ENCODE measurements around the gene TBC1D32.
"Not testable (repeated sequence)": the region's sequence is repeated elsewhere in the genome, so short reads cannot be mapped to it uniquely, and the experiment has no call there.

The TBC1D32 gene

DNA sequence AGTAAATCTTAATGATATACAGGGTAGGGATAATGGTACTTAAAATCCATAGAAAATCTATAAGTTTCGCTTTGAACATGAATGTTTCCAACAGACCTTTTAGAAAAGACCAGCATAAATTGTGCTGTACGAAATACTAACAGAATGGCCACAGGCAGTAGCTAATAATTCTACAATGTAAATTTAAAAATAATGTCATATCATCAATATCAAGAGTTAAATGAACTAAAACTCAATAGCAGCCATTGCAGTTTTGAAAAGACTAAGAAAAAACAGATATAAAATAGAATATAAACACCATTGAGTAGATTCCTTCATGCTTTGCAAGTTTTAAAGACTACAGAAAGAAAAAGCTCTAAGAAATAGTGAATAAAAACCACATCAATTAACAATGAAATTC lies 14.7 kb downstream of the TBC1D32 start:
- no peak for DNase-seq (ENCODE audit: low read depth)

DNA sequence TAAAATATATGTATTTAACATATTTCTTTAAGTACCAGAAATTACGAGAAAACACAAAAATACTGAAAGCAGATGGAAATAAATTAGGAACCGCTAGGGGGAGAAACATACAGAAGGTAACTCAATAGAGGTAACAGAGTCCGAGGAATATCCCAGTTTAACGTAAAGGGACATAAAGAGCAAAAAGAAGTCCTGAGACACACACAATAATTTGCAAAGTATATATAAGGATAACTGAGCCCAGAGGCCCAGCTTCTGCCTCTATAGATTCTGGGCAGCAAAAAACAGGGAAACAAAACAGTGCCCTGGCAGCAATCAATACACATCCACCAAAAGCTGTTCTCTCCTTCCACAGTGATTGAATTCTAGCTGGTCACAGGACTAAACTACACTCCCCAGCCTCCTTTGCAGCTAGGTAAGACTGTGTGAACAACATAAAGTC lies 15.1 kb downstream of the TBC1D32 start:
- DNase-seq (ENCODE audit: low read depth): no peak

DNA sequence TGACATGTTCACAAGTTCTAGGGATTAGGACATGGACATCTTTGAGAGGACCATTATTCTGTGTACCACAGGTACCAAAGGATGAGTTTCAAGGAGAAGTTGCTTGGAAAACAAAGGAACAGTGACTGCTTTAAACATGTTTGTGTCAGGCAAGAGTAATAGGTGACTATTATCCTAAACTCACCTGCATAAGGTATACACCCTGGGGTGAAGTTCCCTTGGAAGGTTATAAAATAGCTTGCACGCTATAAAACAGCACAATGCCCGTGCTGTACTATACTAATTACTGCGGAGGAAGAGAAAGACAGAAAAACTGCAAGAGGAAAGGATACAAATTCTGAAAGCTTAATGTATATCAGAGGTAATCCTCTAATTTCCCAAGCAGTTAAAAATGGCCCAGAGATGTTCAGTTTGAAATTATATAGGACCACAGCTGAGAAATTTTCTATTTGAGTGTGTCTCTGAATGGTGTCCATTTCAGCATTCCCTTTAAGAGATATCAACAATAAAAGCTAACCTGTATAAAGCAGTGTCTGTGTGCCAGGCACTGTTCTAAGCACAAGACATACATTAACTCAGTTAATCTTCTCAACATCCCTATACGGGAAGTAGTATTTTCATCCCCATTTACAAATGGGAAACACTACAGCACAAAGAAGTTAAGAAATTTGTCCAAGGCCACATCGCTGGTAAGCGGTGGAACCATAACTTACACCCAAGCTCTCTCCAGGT lies 19.7 kb downstream of the TBC1D32 start:
- no peak for DNase-seq (ENCODE audit: low read depth)

DNA sequence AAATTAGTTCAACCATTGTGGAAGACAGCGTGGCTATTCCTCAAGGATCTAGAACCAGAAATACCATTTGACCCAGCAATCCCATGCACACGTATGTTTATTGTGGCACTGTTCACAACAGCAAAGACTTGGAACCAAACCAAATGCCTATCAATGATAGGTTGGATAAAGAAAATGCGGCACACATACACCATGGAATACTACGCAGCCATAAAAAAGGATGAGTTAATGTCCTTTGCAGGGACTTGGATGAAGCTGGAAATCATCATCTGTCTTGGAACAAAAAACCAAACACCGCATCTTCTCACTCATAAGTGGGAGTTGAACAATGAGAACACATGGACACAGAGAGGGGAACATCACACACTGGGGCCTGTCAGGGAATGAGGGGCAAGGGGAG lies 22.5 kb downstream of the TBC1D32 start:
- DNase-seq (ENCODE audit: low read depth): not testable (repeated sequence)

DNA sequence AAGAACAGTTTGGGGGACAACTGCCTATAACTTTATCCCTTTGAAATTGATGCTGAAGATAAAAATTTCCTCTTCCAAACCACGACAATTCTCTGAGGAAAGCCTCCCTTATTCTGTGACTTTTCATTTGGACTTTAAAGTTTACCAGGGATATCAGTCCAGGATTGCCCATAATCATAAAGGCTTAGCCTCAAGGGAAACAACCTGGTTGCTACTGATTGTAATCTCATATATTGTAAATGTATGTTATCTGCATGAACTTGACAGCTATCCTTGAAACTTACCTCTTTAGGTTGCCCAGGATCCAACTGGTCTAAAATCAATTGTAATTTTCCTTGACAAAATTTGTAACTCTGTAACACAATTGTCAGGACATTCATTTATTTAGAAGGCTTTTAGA lies 23.8 kb downstream of the TBC1D32 start:
- DNase-seq (ENCODE audit: low read depth): no peak

DNA sequence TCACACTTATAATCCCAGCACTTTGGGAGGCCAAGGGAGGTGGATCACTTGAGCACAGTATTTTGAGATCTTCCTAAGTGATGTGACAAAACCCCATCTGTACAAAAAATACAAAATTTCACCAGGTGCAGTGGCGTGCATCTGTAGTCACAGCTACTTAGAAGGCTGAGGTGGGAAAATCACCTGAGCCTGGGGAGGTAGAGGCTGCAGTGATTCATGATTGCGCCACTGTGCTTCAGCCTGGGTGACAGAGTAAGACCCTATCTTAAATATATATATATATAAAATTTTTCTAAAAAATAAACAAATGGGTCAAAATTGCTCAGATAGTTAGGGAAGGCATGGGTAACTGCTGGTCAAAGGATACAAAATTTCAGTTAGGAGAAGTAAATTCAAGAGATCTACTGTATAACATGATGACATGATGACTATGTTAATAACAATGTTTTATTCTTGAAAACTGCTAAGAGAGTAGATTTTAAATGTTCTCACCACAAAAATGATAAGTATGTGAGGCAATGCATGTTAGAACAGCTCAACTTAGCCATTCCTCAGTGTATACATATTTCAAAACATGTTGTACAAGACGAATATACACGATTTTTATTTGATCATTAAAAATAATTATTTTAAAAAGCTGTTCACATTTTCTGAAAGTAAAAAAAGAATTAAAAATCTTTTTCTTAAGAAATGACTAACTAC lies 24.4 kb downstream of the TBC1D32 start:
- DNase-seq (ENCODE audit: low read depth): peak; percentile 18

DNA sequence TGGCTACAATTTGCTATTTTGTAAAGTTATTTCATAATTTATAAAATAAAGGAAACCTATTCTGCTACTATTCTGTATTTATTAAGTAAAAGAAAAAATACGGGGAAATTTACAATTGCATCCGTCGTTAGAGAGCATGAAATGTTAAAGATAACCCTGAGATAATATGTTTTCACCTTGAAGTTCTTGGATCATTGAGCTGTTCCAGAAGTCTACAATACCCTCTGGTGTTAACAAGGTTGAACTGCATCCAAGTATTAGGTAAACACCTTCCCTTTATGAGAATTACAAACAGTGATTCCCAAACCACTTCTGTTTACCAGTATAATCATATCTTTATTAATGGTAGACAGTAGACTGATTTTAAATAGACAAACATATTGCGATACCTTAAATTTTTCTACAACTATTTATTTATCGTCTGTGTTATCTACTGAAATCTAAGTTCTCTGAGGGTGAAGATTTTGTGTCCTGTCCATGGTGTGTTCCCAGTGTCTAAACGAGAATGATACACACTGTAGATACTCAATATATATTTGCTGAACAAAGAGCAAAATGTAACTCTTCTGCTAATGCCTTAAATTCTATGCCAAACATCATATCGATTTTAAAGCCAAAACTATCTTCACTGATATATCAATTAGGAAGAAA lies 28.2 kb downstream of the TBC1D32 start:
- no peak for DNase-seq (ENCODE audit: low read depth)

DNA sequence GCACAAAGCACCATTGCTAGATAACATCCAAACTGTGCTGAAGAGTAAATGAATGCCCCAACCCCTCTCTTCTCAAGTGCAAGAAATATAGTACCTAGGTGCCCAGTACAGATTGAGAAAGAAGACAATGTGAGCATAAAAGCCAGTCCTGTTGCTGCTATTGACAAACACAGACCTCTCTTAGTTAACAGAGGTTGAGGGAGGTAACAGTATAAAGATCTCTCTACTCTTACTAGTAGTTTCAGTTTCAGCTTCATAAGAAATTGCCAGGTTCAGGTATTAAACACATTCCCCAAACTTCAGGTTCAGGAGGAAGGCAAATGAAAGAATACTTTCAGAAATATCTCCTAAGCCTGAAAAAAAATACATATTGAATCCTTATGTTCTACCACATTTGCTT lies 31.4 kb downstream of the TBC1D32 start:
- DNase-seq (ENCODE audit: low read depth): no peak

DNA sequence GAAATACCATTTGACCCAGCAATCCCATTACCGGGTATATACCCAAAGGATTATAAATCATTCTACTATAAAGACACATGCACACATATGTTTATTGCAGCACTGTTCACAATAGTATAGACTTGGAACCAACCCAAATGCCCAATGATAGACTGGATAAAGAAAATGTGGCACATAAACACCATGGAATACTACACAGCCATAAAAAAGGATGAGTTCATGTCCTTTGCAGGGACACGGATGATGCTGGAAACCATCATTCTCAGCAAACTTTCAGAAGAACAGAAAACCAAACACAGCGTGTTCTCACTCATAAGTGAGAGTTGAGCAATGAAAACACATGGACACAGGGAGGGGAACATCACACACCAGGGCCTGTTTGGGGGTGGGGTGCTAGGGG lies 33.1 kb downstream of the TBC1D32 start:
- DNase-seq (ENCODE audit: low read depth): not testable (repeated sequence)

DNA sequence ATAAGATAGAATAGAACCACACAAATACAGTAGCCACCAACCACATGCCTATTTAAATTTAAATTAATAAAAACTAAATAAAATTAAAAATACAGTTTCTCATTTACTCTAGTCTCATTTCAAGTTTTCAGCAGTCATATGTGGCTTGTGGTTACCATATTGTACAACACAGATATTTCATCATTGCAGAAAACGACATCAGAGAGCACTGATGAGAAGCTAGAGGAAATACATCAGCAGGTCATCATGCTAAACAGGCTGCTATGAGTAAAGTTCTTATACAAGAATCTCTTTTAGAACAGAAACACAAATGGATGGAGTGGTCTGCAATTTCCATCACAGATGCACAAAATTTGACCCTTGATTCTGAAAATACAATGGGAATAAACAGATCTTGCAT lies 36.6 kb downstream of the TBC1D32 start:
- no peak for DNase-seq (ENCODE audit: low read depth)

DNA sequence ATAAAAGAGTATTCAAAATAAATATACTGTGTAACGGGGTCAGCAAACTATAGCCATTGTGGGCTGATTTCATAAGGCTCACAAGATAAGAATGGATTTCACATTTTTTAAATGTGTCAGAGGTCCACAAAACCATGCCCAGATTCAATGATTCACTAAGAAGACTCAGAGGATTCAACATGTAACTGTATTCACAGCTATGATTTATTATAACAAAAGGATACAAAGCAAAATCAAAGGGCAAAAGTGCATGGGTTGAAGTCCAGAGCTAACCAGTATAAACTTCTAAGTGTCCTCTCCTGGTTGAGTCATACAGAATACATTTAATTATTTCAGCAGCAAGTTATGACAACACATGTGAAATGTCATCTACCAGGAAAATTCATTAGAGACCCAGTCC lies 49.2 kb downstream of the TBC1D32 start:
- DNase-seq (ENCODE audit: low read depth): peak; percentile 71

DNA sequence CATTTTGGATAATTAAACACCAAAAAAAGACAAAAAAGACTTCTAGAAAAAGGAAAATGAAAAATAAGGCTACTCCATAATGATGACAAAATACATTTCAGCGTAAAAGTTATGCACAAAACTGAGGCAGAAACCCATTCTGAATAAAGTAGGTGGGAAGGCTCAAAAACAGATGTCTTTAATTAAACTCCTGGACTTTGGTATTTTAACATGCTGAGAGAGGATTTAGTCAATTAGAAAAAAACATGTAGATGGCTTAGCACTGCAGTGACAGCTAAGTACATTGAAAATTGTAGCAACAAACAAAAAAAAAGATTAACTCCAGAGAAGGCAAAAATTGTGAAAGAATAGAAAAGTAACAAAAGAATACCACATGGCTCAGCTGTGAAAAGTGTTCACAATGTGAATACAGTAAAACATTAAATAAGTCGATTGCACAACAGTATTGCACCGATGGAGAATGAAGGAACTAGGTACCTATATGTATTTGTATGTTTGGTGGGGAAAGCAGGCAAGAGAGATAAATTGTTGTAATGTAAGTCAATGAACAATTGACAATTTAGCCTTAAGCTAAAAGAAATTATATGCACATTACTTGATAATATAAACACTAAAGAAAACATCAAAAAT lies 59.5 kb downstream of the TBC1D32 start:
- DNase-seq (ENCODE audit: low read depth): no peak

DNA sequence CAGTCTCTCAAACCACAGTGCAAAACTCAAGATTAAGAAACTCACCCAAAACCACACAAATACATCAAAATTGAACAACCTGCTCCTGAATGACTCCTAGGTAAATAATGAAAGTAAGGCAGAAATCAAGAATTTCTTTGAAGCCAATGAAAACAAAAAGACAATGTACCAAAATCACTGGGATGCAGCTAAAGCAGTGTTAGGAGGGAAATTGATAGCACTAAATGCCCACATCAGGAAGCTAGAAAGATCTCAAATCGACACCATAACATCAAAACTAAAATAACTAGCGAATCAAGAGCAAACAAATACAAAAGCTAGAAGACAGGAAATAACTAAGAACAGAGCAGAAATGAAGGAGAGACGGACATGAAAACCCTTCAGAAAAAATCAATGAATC lies 70.5 kb downstream of the TBC1D32 start:
- DNase-seq (ENCODE audit: low read depth): no peak

DNA sequence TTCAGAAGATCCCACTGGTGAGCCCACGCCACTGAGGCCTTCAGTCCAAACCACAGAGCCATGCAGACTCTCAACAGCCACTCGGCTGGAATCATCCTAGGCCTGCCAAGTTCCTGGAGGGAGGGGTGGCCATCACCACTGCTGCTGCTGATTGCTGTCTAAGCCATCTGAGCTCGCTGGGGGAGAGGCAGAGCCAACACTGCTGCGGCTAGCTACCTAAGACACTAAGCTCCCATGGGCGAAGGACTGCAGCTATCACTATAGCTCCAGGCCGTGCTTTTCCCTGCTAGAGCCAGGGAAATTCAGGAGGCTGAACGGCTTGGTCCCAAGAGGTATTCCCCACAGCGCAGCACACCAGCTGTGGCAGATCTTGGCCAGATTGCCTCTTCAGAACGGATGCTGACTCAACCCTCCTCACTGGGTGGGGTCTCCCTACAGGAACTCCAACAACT lies 73.6 kb downstream of the TBC1D32 start:
- peak; percentile 26 for DNase-seq (ENCODE audit: low read depth)

DNA sequence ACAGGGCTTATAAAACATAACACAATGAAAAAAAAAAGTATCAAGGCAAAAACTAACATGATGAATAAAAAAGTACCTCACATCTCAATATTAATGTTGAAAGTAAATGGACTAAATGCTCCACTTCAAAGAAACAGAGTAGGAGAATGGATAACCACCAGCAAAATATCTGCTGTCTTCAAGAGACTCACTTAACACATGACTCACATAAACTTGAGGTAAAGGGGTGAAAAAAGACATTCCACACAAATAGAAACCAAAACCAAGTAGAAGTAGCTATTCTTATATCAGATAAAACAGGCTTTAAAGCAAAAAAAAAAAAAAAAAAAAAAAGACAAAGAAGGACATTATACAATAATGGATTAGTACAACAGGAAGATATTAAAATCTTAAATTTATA lies 86.9 kb downstream of the TBC1D32 start:
- no peak for DNase-seq (ENCODE audit: low read depth)

DNA sequence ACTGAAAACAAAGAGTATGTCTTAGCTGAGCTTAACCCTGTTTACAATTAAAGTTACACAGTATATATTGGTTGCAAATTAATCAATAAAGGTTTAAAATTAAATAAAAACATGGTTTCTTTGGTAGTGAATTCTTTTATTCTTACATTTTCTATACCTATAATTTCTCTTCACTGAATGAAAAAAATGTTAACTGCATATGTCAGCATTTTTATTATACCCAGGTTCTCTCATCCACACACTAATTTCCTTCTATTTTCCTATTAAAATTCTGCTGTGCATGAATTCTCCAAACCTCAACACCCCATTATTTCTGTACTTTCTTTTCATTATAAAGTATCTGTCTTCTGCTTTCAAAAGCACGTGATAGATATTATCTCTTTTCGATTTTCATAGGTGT lies 91.9 kb downstream of the TBC1D32 start:
- DNase-seq (ENCODE audit: low read depth): no peak

DNA sequence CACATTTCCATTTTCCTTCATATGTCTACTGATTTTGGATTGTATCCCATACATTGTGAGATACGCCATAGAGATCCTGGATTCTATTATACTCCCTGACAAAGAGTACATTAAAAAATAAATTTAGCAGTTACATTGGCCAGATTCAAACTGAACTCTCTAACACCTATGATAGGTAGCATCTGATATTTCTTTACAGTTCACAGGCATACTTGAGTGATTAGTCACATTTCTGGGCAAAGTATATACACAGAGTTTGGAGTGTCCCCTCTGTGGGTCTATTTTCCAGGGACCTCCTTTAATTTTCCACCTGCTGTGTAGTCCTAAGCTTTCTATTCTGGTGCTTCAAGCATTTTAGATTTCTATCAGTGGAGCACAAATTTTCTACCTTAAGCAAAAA lies 96.4 kb downstream of the TBC1D32 start:
- no peak for DNase-seq (ENCODE audit: low read depth)

DNA sequence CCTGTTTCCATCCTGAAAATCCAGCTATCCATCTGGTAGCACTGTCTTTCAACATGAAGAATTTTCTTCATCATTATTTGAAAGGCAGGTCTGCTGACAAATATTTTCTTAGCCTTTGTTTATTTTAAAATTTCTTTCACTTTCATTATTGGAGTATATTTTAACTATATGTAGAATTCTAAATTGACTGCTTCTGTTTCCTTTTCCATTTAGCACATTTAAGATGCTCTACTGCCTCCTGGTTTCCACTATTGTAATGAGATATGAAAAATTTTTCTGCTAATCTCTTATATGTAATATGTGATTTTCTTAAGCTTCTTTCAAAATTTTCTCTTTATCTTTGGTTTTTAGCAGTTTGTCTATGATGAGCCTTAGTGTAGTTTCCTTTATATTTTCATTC lies 97.3 kb downstream of the TBC1D32 start:
- DNase-seq (ENCODE audit: low read depth): no peak

DNA sequence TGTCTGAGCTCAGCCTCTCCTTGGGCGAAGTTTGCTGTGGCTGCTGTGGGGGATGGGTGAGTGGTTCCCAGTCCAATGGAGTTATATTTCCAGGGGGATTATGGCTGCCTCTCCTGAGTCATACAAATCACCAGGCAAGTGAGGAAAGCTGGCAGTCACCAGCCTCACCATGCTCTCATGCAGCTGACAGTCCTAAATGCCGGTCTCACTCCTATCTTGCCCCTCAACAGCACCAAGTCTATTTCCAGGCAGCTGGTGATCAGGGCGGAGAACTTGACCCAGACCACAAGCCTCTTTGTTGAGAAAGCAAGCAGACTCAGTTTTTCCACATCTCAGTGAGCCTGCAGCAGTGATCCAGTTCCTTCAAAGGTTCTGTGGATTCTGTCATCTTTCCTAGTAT lies 98.9 kb downstream of the TBC1D32 start:
- DNase-seq (ENCODE audit: low read depth): no peak

DNA sequence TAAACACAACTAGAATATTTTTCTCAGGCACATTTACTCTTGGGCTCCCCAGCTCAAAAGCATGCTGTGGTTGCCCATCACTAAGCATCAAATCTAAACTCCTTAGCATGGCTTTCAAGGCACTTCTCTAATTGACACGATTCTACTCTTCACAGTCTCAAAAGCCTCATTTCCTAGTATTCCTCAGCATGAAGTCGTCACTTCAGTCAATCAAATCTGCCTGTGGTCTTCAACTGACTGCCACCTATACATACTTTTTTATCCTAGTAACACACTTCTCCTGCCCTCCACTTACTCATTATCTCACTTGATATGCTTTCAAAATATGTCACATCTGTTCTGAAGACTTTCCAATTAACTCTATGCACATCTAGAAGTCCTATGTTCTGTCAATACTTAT lies 110.3 kb downstream of the TBC1D32 start:
- DNase-seq (ENCODE audit: low read depth): no peak

DNA sequence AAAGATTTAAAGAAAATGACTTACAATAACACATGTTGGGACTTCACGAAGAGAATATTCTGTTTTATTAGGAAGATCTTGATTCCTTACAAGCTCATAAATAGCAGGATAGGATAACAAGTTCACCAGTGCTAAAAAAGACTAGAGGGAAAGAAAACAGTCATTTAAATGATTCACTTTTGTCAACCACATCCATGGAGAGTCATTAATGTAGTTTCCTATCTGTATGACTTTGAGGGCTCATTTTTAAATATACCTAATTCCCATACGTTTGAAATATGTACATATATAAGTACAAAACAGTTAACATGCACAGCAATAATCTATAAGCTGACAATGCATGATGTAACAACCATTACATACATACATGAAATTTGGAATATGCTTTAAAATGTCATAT lies 111.1 kb downstream of the TBC1D32 start:
- no peak for DNase-seq (ENCODE audit: low read depth)

DNA sequence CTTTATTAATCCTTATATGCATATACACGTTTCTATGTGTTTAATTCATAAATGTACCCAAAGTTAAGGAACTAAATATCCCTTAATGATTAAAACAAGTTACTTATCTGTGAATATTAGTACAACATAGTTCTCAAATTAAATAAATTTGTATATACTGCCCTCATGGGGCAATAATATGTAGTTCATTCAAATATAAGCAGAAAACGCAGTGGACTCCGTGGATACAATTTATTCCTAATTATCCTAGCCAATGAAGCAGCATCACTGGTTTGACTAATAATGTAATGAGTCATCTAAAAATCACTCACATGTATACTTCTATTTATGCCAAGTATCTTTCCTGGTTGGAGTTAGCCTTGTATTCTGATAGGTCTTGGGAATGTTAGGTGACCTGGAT lies 111.6 kb downstream of the TBC1D32 start:
- DNase-seq (ENCODE audit: low read depth): peak; percentile 12

DNA sequence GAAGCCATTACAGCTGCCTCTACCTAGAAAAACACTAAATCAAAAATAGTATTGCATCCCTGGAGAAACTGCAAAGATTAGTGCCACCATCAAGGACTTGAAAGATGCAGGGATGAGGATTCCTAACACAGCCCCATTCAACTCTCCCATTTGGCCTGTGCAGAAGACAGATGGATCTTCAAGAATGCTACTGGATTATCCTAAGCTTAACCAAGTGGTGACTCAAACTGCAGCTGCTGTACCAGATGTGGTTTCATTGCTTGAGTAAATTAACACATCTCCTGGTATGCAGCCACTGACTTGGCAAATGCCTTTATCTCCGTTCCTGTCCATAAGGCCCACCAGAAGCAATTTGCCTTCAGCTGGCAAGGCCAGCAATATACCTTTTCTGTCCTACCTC lies 117.4 kb downstream of the TBC1D32 start:
- DNase-seq (ENCODE audit: low read depth): peak; percentile 3

Measured in GM04503 (cell line).